ENCODE data around the gene LMAN2. TPM values are rescaled to one million over a fixed set of nuclear protein-coding genes. Genes with fewer than 3 reads are reported as not detected.

Gene LMAN2
- total RNA-seq (2014; rRNA removed; shearing (Covaris generic)), result 274 and 278 TPM in 2 replicates
- polyA plus RNA-seq (2014; cell fraction: nucleus; rRNA removed), result 659 and 705 TPM in 2 replicates

- DNase-seq (ENCODE audit: extremely low read depth, low read depth), result peak; percentile 96
Measured at GRCh38 chr5:177351392-177352329, at the start of gene LMAN2. Gene LMAN2 (minus strand): TSS chr5:177351668. CDS start chr5:177351647, 21 bp downstream.

- no peak for DNase-seq (ENCODE audit: extremely low read depth, low read depth)
Measured at GRCh38 chr5:177399997-177400868, 48.8 kb upstream of the LMAN2 start, which contains the start of gene PFN3. Gene PFN3 (minus strand): TSS chr5:177400661. CDS start chr5:177400576, 85 bp downstream.

- DNase-seq (ENCODE audit: extremely low read depth, low read depth), result no peak
Measured at GRCh38 chr5:177397875-177398390, 46.5 kb upstream of the LMAN2 start.

GRCh38 chr5:177396807-177397206, 45.3 kb upstream of the LMAN2 start:
- DNase-seq (ENCODE audit: extremely low read depth, low read depth), result no peak

GRCh38 chr5:177396078-177396477, 44.6 kb upstream of the LMAN2 start:
- no peak for DNase-seq (ENCODE audit: extremely low read depth, low read depth)

GRCh38 chr5:177393990-177394389, 42.5 kb upstream of the LMAN2 start:
- no peak for DNase-seq (ENCODE audit: extremely low read depth, low read depth)

- no peak for DNase-seq (ENCODE audit: extremely low read depth, low read depth)
Measured at GRCh38 chr5:177393206-177393765, 41.8 kb upstream of the LMAN2 start.

GRCh38 chr5:177392765-177393164, 41.3 kb upstream of the LMAN2 start:
- DNase-seq (ENCODE audit: extremely low read depth, low read depth), result no peak

GRCh38 chr5:177390363-177391300, 39.2 kb upstream of the LMAN2 start:
- peak; percentile 86 for DNase-seq (ENCODE audit: extremely low read depth, low read depth)

GRCh38 chr5:177389241-177390169, 38.0 kb upstream of the LMAN2 start:
- peak; percentile 26 for DNase-seq (ENCODE audit: extremely low read depth, low read depth)

GRCh38 chr5:177388521-177389052, 37.1 kb upstream of the LMAN2 start:
- DNase-seq (ENCODE audit: extremely low read depth, low read depth), result no peak

GRCh38 chr5:177387405-177387804, 35.9 kb upstream of the LMAN2 start:
- no peak for DNase-seq (ENCODE audit: extremely low read depth, low read depth)

GRCh38 chr5:177386542-177386941, 35.1 kb upstream of the LMAN2 start:
- DNase-seq (ENCODE audit: extremely low read depth, low read depth), result no peak

- no peak for DNase-seq (ENCODE audit: extremely low read depth, low read depth)
Measured at GRCh38 chr5:177385720-177386119, 34.3 kb upstream of the LMAN2 start.

- no peak for DNase-seq (ENCODE audit: extremely low read depth, low read depth)
Measured at GRCh38 chr5:177384134-177384533, 32.7 kb upstream of the LMAN2 start, which contains the start of gene SLC34A1. Gene SLC34A1 (plus strand): TSS chr5:177384434. CDS start chr5:177385742, 1,308 bp downstream.

- no peak for DNase-seq (ENCODE audit: extremely low read depth, low read depth)
Measured at GRCh38 chr5:177383181-177383580, 31.7 kb upstream of the LMAN2 start.

- no peak for DNase-seq (ENCODE audit: extremely low read depth, low read depth)
Measured at GRCh38 chr5:177382423-177383029, 31.1 kb upstream of the LMAN2 start.

GRCh38 chr5:177380805-177381126, 29.3 kb upstream of the LMAN2 start:
- no peak for DNase-seq (ENCODE audit: extremely low read depth, low read depth)

Measured in NCI-H460 (cell line).